ENCODE results near the gene NEO1. TPM values are rescaled to one million over a fixed set of nuclear protein-coding genes. Genes with fewer than 3 reads are reported as not detected.

The NEO1 gene, protein sequence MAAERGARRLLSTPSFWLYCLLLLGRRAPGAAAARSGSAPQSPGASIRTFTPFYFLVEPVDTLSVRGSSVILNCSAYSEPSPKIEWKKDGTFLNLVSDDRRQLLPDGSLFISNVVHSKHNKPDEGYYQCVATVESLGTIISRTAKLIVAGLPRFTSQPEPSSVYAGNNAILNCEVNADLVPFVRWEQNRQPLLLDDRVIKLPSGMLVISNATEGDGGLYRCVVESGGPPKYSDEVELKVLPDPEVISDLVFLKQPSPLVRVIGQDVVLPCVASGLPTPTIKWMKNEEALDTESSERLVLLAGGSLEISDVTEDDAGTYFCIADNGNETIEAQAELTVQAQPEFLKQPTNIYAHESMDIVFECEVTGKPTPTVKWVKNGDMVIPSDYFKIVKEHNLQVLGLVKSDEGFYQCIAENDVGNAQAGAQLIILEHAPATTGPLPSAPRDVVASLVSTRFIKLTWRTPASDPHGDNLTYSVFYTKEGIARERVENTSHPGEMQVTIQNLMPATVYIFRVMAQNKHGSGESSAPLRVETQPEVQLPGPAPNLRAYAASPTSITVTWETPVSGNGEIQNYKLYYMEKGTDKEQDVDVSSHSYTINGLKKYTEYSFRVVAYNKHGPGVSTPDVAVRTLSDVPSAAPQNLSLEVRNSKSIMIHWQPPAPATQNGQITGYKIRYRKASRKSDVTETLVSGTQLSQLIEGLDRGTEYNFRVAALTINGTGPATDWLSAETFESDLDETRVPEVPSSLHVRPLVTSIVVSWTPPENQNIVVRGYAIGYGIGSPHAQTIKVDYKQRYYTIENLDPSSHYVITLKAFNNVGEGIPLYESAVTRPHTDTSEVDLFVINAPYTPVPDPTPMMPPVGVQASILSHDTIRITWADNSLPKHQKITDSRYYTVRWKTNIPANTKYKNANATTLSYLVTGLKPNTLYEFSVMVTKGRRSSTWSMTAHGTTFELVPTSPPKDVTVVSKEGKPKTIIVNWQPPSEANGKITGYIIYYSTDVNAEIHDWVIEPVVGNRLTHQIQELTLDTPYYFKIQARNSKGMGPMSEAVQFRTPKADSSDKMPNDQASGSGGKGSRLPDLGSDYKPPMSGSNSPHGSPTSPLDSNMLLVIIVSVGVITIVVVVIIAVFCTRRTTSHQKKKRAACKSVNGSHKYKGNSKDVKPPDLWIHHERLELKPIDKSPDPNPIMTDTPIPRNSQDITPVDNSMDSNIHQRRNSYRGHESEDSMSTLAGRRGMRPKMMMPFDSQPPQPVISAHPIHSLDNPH (N-terminal part only)
- total RNA-seq, result 55.4 and 64.2 TPM in 2 replicates

DNA sequence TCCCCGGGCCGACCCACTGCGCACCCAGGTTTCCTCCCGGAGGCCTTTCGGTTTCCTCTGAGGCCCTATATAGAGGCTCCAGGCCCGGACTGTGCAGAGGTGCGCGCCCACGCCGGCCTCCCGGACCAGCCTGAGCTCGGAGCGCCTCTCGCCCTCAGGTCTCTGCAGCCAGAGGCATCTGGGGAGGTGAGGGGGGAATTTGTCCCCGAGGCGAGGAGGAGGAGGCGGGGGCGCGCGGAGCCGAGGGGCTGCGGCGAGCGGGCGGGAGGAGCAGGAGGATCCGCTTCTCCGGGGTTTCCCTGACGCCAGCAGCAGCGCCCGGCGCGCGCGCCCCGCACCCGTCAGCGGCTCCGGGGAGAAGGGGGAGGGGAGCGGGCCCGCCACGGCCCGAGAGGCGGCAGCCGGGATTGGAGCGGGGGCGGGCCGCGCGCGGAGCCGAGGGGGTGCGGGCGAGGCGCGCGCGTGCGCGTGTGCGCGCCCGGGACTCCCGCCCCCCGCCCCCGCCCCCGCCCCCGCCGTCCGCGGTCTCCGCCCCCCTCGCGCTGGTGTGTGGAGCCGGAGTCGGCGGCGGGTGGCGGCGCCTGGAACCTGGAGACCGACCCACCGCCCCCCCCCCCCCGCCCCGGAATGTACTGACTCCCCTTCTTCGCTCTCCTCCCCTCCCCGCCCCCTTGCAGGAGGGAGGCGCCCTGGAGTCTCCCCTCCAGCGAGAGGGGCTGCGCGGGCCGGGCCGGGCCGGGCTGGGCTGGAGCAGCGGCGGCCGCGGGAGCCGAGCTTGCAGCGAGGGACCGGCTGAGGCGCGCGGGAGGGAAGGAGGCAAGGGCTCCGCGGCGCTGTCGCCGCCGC is at the start of gene NEO1:
Gene NEO1 (plus strand): TSS at position 657 of the 846 bp plus-strand sequence. CDS start 213 bp downstream, outside the sequence.
- peaks cover 4% of the 10 kb centered on the region for H4K20me1 ChIP-seq (ENCODE audit: insufficient read depth, low read length)
- peak within 1 kb of the TSS; percentile 80 for H3K4me3 ChIP-seq (ENCODE audit: insufficient read depth, low read length)
- H3K79me2 ChIP-seq (ENCODE audit: insufficient read depth, low read length), result no peaks in the 10 kb centered on the region
- H2AFZ ChIP-seq (ENCODE audit: low read length), result peak within 1 kb of the TSS; percentile 81
- TF ChIP-seq, protein P1, sequence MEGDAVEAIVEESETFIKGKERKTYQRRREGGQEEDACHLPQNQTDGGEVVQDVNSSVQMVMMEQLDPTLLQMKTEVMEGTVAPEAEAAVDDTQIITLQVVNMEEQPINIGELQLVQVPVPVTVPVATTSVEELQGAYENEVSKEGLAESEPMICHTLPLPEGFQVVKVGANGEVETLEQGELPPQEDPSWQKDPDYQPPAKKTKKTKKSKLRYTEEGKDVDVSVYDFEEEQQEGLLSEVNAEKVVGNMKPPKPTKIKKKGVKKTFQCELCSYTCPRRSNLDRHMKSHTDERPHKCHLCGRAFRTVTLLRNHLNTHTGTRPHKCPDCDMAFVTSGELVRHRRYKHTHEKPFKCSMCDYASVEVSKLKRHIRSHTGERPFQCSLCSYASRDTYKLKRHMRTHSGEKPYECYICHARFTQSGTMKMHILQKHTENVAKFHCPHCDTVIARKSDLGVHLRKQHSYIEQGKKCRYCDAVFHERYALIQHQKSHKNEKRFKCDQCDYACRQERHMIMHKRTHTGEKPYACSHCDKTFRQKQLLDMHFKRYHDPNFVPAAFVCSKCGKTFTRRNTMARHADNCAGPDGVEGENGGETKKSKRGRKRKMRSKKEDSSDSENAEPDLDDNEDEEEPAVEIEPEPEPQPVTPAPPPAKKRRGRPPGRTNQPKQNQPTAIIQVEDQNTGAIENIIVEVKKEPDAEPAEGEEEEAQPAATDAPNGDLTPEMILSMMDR (IDR thresholded peaks at IDR 0.05; ENCODE audit: extremely low read depth, low read depth, low read length), result no peak
- H3K9me3 ChIP-seq (ENCODE audit: low read depth, low read length), result no peaks in the 10 kb centered on the region
- no peaks in the 10 kb centered on the region for H3K36me3 ChIP-seq (ENCODE audit: insufficient read depth, low read length)
- peak; percentile 97 for DNase-seq (ENCODE audit: insufficient read length, low spot score, missing footprints)
- H3K27ac ChIP-seq (ENCODE audit: low read depth, low read length), result no peak within 1 kb of the TSS
- peaks cover 7% of the 10 kb centered on the region for H3K4me1 ChIP-seq (ENCODE audit: insufficient read depth, low read length)
- H3K4me2 ChIP-seq (ENCODE audit: insufficient read depth, low read length), result peak within 1 kb of the TSS; percentile 91
- H3K27me3 ChIP-seq (ENCODE audit: insufficient read depth, low read length), result peaks cover 55% of the 10 kb centered on the region

GRCh38 chr15:73004462-73004861 is 47.8 kb upstream of the NEO1 start:
- no peaks in the 10 kb centered on the region for H4K20me1 ChIP-seq (ENCODE audit: insufficient read depth, low read length)
- H3K4me1 ChIP-seq (ENCODE audit: insufficient read depth, low read length), result no peaks in the 10 kb centered on the region
- H3K79me2 ChIP-seq (ENCODE audit: insufficient read depth, low read length), result no peaks in the 10 kb centered on the region
- TF ChIP-seq, protein P1 (IDR thresholded peaks at IDR 0.05; ENCODE audit: extremely low read depth, low read depth, low read length), result no peak
- H3K4me3 ChIP-seq (ENCODE audit: insufficient read depth, low read length), result no peak overlapping the region
- H3K9me3 ChIP-seq (ENCODE audit: low read depth, low read length), result no peaks in the 10 kb centered on the region
- H3K4me2 ChIP-seq (ENCODE audit: insufficient read depth, low read length), result no peak overlapping the region
- H3K27me3 ChIP-seq (ENCODE audit: insufficient read depth, low read length), result peaks cover 3% of the 10 kb centered on the region
- no peaks in the 10 kb centered on the region for H3K36me3 ChIP-seq (ENCODE audit: insufficient read depth, low read length)
- no peak for DNase-seq (ENCODE audit: insufficient read length, low spot score, missing footprints)
- no peak overlapping the region for H2AFZ ChIP-seq (ENCODE audit: low read length)
- no peak overlapping the region for H3K27ac ChIP-seq (ENCODE audit: low read depth, low read length)

DNA sequence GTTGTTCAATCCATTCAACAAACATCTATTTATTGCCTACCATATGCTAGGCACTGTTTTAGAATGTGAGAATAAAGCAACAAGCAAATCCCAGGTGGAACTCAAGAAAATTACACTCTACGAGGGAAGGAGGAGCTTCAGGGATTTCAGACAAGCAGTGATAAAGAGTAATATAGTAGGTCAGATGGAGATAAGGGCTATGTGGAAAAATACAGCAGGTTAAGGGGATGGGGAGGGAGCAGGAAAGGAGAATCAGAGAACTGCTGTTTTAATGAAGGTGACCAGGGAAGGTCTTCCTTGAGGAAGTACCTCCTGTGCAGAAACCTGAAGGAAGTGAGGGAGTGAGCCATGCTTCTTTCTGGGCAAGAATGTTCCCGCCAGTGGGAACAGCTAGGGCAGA is 47.2 kb upstream of the NEO1 start:
- TF ChIP-seq, protein P1 (IDR thresholded peaks at IDR 0.05; ENCODE audit: extremely low read depth, low read depth, low read length), result no peak
- no peaks in the 10 kb centered on the region for H3K36me3 ChIP-seq (ENCODE audit: insufficient read depth, low read length)
- H3K4me3 ChIP-seq (ENCODE audit: insufficient read depth, low read length), result no peak overlapping the region
- no peaks in the 10 kb centered on the region for H4K20me1 ChIP-seq (ENCODE audit: insufficient read depth, low read length)
- no peak overlapping the region for H3K27ac ChIP-seq (ENCODE audit: low read depth, low read length)
- DNase-seq (ENCODE audit: insufficient read length, low spot score, missing footprints), result no peak
- H3K79me2 ChIP-seq (ENCODE audit: insufficient read depth, low read length), result no peaks in the 10 kb centered on the region
- H2AFZ ChIP-seq (ENCODE audit: low read length), result no peak overlapping the region
- no peaks in the 10 kb centered on the region for H3K4me1 ChIP-seq (ENCODE audit: insufficient read depth, low read length)
- H3K27me3 ChIP-seq (ENCODE audit: insufficient read depth, low read length), result peaks cover 3% of the 10 kb centered on the region
- no peak overlapping the region for H3K4me2 ChIP-seq (ENCODE audit: insufficient read depth, low read length)
- H3K9me3 ChIP-seq (ENCODE audit: low read depth, low read length), result no peaks in the 10 kb centered on the region

Data from osteoblast (primary cell).